HG03521 (cell line): ENCODE results near the gene TOB1.
"Not testable (repeated sequence)": the region's sequence is repeated elsewhere in the genome, so short reads cannot be mapped to it uniquely, and the experiment has no call there.

Experiments
- ATAC-seq: cut with Tn5 transposase; IDR thresholded peaks from one replicate; pipeline ENCODE4 v1.9.1; 2021; ENCODE audit warnings: mild to moderate bottlenecking, moderate library complexity; ENCODE audit not compliant: unreplicated experiment

The TOB1 gene

DNA sequence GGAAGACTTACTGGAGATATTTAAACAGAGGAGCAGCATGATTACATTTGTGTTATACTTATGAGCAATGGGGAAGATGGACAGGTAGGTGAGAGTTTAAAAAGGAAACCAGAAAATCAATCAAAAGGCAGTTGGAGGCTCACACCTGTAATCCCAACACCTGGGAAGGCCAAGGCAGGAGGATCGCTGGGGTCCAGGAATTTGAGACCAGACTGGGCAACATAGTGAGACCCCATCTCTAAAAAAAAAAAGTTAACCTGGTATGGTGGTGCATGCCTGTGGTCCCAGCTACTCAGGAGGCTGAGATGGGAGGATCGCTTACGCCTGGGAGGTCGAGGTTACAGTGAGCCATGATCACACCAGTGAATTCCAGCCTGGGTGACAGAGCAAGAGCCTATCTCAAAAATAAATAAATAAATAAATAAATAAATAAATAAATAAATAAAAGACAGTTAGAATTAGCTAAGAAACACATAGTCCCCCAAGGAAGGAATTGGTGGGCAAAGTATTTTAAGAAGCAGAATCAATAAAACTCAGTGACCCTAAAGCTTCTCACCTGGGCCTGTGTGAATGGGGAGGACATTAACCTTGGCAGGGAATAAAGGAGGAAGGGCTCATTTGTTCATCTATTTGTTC lies 32.3 kb upstream of the TOB1 start:
- ATAC-seq: no peak

DNA sequence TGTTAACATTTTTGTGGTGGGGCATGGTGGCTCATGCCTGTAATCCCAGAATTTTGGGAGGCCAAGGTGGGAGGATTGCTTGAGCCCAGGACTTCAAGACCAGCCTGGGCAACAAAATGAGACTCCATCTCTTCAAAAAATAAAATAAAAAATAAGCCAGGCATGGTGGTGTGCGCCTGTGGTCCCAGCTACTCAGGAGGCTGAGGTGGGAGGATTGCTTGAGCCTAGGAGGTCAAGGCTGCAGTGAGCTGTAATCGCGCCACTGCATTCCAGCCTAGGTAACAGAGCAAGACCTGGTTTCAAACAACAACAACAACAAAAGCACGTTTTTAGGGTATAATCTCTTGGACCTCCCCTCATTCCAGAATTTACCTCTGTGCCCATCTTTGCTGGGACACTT lies 28.4 kb upstream of the TOB1 start:
- ATAC-seq: not testable (repeated sequence)

DNA sequence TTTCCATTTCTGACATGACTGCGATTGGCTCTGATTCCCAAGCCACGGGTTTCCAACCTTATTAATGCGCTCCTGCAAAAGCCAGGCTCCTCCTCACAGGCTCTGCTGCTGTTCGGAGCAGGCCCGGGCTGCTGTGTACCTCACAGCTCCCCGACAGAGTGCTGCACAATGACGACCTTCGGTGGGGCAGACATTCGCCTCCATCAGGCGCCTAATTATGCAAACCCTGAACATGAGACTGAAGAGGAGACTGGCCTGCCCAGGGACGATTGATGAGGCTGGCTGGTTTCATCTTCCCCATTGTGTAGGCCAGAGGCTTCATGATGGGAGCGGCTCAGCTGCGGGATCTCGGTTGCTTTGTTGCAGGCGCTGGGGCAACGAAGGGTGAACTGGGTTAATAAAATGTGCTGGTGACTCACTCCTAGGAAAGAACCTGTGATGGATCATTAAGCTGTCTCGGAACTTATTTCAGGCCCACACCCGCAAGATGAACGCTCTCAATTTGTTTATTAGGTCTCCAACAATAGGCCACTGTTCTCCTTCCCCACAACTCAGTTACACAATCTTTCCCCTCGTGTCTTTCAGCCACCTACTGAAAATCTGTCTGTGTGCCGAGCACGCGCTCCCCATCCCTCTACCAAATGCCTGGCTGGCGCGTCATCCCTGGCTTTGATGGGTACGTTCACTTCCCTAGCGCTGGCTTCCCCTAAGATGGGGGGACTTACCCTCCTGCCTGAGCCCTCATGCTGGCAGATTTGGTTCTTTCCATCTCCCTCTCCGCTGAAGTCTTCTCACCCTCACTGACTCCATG lies 27.2 kb upstream of the TOB1 start:
- no peak for ATAC-seq

DNA sequence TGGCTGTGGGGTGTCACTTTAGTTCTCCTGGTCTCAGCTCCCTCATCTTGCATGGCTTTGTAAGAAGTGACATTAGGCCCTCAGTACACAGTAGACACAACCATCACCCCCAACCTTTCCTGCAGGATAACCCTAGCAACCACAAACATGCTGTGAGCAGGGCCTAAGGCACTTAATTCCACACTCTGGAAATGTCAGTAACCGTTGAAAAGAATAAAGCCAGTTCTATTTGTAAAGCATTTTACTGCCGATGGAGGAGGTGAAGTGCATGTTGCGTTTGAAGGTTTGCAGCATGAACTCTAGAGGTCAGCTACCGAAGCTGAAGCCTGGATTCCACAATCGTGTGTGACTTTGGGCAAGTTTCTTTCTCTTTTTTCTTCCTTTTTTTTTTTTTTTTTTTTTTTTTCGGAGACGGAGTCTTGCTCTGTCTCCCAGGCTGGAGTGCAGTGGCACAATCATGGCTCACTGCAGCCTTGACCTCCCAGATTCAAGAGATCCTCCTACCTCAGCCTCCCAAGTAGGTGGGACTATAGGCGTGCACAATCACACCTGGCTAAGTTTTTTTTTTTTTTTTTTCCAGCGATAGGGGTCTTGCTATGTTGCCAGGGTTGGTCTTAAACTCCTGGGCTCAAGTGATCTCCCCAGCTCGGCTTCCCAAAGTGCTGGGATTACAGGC lies 26.1 kb upstream of the TOB1 start:
- ATAC-seq: no peak

DNA sequence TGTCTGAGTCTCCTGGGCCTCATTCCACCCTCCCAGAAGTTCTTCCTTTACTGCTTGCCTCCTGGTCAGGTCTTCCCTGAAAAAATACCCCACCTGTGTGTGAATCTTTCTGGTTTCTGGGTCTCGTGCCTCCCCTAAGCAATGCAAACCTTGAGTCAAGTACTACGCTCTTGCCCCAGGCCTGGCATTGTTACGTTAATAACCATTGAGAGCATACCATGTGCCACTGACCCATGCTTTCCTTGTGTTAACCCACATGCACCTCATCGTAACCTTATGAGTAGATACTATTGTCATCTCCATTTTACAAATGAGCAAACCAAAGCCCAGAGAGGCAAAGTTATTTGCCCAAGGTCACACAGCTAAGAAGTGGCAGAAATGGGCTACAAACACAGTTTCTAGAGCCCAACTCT lies 25.4 kb upstream of the TOB1 start:
- ATAC-seq: no peak

DNA sequence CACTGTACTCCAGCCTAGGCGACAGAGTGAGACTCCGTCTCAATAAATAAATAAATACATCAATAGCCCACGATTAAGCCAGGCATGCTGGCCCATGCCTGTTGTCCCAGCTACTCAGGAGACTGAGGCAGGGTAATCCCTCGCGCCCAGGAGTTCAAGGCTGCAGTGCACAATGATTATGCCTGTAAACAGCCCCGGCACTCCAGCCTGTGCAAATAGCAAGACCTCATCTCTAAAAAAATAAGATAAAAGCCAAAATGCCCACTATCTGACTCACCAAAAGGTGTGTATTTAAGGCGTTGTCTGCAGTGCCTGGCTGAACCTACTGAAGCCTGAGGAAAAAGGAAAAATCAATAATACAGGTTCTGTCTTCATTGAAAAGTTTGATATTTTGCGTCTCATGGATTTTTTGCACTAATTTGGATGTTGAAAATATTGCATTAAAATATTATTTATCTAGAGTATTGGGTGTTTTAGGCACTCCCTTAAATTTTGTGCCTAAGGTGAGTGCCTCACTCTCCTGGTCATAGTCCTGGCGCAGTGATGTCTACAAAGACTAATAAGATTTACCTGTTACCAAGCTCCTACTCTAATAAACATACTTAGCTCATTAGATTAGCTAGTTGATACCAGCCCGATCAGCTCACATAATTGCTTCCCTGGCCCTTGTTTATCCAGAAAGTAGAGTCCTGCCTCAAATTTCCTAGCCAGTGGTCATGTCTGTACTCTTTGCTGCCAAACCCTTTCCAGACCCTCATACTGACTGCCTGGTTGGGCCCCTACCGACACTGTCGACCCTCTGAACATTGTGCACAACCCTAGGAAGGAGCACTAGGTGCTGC lies 24.7 kb upstream of the TOB1 start:
- no peak for ATAC-seq

DNA sequence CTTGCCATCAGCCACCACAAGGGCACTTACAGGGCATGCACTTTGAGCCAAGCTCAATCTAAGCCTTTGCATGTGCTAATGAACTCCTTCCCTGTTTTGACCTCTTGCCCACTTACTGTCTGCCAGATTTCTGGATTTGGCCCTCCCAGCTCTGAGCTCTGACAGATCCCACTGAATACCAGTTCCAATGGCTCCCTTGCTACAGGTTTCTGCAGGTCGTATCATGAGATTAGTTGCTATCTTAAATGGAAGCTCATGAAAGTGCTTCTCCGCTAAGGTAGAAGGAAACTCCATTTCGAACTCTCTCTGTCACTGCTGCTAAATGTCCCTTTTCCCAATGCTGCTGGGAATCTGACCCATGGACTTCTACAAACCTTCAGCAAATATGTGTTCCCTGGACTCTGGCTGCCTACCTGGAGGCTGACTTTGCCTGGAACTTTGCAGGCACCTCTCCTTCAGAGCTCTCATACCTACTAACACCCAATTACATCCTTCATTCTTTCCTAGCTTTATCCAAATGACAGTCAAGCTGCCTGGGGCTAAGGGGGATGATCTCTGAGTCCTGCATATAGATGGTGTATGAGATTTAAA lies 23.5 kb upstream of the TOB1 start:
- no peak for ATAC-seq

DNA sequence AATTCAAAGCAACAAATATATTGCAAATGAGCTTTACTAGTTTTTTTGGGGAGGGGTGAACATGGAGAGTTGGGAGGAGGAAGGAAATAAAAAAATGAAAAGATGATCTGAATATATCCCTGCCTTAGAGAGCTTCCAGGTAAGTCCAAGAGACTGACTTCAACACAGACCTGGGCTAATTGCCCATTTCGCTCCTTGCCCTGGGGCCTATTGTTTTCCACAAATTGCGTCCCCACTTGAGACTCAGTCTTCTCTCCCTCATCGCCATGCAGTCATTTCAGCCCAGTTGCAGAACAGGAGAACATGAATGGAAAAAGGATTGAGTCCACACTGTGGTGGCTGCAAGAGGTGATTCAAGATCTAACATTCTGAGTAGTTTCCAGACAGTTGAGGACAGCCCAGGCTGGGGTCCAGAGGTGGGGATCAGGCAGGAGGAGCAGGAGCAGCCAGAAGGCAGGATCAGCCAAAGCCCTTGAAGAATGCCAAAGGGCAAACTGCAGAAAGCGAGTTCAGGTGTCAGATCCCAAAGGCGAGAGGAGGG lies 21.6 kb upstream of the TOB1 start:
- ATAC-seq: no peak

DNA sequence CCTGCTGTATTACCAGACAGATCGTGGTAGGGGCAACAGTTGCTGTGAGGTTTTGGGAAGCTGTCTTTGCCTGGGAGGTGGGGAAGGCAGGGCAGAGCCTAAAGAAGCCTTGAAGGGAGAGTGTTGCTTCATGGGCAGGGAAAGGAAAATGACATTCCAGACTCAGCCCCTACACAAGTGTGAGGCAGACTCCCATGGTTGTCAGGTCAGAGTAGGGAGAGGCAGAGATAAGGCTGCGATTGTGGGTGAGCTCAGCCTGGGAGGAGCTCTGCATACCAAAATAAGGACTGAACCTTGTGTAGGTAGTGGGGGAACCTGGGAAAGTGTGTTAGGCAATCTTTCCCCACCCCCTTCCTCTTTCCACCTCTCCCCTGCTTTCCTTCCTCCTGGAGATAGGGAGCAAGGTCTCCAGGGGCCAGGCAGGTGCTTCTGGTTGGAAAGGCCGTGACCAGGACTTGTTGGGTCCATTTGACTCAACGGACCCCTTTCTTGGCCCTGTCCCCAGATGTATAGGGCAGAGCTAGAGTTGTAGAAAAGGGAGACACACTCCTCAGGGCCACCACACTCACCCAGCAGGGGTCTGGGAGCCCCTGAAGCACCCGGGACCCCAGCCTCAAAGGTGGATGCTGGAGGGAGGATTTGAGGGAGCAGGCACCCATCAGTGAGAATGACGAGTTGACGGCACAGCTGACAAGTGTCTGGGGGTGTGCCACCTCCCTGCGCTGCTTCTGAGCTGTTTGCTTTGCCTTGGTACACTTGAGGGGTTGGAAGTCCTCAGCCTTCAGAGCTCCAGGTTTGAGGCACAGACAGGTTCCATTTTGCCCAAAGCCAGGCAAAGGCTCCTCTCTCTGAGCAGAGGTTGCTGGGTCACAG lies 18.5 kb upstream of the TOB1 start:
- ATAC-seq: no peak

DNA sequence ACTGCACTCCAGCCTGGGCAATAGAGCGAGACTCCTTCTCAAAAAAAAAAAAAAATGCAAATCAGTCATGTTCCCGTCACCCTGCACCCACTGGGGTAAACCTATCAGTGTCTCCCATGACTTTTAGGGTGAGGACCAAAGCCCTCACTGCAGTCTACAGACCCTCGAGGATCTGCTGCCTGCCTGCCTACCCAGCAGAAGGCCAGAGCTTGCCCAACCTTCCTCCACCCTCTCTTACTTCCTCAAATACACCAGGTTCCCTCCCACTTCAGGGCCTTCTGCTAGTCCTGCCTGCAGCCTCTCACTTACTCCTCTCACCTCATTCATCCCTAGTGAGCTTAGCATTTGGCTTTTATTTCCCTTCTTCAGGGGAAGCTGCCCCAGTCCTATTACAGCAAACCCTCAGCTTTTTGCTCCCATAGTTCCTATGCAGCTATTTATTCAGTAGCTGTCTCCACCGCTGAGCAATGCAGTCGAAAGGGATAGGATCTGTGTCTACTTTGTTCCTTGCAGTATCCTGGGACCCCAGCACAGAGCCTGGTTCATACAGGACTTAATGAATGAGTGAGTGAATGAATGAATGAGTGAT lies 17.8 kb upstream of the TOB1 start:
- ATAC-seq: no peak

DNA sequence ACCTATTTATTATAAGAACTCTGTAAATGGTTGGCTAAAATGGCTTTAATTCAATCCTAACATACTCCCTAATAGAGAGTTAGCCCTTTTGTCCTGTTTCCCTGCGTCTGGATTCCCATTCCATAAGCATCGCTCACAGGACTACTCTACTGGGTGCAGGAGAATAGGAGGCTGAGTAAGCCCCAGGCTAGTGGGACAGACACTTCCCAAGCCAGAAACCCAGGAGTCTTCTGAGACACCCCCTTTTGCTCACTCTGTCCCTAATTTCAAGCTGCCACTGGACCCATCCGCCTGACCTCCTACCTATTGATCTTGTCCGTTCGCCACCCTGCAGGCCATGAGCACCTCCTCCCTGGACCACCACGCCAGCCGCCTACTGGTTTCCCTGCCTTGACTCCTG lies 16.7 kb upstream of the TOB1 start:
- ATAC-seq: no peak

DNA sequence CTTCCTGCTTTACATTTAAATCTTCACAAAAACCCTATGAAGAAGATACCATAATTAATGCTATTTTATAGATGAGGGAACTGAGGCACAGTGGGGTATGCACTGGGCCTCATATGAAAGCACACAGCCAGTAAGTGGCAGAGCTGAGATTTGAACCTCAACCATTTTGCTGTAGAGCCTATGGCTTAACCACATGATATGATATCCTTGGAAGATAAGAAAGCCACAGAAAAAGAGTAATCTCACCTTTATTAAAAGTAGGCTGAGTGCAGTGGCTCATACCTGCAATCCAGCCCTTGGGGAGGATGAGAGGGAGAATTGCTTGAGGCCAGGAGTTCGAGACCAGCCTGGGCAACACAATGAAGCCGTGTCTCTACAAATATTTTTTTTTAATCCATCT lies 15.0 kb upstream of the TOB1 start:
- ATAC-seq: no peak

DNA sequence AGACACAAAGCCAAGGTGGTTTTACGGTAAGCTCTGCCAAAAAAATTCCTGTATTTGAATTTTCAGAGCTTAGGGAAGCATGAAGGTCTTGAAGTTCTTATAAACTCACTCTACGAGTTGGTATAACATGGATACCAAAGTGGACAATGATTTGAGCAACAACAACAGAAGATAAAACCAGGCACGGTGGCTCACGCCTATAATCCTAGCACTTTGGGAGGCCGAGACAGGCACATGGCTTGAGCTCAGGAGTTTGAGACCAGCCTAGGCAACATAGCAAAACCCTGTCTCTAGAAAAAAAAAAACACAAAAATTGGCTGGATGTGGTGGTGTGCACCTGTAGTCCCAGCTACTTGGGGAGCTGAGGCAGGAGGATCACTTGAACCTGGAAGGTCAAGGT lies 12.9 kb upstream of the TOB1 start:
- no peak for ATAC-seq

DNA sequence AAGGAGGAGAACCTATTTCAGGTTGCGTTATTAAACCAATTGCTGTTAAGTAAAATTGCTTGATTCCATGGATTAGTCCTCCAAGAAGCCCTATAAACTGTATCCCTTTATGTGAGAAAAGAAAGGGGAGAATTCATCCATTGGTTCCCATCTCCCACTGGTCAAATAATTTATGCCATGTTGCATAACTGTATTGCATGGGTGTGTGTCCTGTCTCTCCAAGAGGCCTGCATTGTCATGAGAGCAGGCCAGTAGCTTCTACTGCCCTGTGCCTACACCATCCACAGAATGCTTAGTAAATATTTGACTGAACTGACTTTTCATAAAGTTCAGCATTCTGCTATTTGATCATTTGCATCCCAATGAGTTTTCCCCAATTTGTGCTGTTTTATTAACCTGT lies 11.7 kb upstream of the TOB1 start:
- no peak for ATAC-seq

DNA sequence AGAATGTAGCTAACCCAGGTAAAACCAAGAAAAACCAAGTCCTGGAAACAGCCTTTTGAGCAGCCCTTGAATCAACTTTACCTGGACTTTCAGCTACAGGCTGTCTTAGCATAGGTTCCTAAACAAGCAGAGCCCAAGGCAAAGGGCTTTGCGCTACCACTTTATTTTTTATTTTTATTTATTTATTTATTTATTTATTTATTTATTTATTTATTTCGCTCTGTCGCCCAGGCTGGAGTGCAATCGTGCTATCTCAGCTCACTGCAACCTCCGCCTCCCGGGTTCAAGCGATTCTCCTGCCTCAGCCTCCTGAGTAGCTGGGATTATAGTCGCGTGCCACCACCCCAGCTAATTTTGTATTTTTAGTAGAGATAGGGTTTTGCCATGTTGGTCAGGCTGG lies 10.9 kb upstream of the TOB1 start:
- not testable (repeated sequence) for ATAC-seq

DNA sequence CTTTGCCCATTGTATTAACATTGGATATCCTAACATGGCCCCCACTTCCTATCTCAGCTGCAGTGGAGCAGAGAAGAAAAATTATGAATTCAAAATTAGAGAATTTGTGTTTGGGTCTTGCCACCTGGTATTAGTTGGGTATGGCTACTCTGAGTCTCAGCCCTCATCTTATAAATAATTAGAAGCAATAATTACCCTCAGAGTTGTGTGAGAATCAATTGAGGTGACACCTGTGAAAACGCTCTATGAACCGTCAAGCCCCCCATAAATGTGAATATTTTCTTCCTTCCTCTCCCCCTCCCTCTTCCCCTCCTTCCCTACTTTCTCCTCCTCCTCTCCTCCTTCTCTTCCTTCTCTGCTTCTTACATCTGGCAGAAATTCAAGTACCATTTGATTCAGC lies 8.9 kb upstream of the TOB1 start:
- ATAC-seq: no peak

DNA sequence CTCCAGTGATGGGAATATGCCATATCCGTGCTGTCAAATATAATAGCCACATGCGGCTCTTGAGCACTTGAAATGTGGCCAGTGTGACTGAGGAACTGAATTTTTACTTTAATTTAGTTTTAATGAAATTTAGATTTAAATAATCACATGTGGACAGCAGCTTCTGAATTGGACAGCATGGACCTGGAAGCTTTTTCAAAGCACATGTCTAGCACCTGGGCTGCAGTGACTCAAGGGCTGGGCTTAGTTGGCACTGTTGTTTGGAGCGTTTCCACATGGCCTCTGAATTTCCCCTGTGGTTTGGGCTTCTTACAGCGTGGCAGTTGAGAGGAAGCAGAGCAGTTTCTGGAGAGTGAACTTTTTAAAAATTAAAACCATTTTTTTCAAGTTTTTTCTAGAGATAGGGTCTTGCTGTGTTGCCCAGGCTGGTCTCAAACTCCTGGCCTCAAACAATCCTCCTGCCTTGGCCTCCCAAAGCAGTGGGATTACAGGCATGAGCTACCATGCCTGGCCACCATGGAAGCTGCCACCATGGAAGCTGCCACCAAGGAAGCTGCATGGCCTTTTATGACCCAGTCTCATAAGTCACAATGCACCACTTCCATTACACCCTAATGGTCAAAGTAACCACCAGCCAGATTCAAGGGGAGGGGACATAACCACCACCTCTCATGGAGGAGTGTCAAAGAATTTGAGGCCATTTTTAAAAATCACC lies 6.7 kb upstream of the TOB1 start:
- no peak for ATAC-seq

DNA sequence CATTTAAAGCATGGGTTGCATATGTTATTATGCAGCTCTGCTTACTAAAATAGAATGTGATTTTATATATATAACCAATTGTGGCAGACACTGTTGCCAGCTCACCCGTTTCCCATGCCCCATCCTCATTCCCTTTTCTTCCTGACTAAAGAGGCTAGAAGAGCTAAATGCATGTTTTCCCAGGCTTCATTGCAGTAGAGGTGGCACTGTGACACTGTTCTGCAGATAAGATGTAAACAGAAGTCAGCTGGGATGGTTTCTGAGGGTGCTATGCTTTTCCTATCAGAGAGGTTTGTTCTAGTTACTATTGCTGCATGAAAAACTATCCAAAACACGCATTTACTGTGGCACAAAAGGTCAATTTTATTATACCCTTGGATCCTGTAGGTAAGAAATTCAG lies 5.7 kb upstream of the TOB1 start:
- ATAC-seq: no peak

DNA sequence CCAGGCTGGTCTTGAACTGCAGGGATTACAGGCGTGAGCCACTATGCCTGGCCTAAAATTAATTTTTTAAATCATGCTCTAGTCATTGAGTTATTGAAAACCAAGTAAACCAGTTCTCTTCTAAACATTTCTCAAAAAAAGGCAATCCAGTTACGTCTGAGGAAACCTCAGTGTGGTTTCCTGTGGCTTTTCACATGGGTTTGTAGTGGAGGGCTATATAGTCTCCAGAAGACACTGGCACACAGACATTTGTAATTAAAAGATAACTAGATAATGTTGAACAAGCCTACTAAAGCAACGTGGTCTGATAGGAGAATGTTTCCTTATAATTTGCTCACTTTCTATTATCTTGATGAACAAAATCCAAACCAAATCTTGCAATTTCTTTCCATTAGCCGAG lies 5.2 kb upstream of the TOB1 start:
- no peak for ATAC-seq
